GM12872 (cell line): ENCODE measurements around the gene MED27.

ENCODE experiments used
- TF ChIP-seq, protein P1 (sequence below): IDR thresholded peaks from 3 replicates; pipeline ENCODE4 v1.5.1; 2011; ENCODE audit warnings: low read depth, mild to moderate bottlenecking, low read length, moderate library complexity; ENCODE audit not compliant: insufficient read depth

The MED27 gene

DNA sequence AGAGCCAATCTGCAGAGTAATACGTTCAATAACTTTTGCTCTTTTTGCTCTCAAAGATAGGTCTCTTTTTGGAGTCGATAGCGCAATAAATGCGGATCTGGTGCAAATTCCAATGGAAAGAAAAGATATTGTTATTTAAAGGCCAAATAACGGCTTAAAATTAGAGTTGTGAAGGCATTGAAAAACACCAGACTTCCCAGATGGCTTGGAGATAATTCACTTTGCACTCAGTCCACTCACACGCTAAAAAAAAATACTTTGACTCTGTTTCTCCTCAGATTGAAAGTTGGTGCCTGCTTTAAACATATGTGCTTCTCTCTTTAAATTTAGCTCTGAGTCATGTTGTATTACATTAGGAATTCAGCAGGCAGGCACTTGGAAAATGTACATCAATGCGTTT is 19.5 kb upstream of the MED27 start:
- TF ChIP-seq, protein P1, sequence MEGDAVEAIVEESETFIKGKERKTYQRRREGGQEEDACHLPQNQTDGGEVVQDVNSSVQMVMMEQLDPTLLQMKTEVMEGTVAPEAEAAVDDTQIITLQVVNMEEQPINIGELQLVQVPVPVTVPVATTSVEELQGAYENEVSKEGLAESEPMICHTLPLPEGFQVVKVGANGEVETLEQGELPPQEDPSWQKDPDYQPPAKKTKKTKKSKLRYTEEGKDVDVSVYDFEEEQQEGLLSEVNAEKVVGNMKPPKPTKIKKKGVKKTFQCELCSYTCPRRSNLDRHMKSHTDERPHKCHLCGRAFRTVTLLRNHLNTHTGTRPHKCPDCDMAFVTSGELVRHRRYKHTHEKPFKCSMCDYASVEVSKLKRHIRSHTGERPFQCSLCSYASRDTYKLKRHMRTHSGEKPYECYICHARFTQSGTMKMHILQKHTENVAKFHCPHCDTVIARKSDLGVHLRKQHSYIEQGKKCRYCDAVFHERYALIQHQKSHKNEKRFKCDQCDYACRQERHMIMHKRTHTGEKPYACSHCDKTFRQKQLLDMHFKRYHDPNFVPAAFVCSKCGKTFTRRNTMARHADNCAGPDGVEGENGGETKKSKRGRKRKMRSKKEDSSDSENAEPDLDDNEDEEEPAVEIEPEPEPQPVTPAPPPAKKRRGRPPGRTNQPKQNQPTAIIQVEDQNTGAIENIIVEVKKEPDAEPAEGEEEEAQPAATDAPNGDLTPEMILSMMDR, result no peak

DNA sequence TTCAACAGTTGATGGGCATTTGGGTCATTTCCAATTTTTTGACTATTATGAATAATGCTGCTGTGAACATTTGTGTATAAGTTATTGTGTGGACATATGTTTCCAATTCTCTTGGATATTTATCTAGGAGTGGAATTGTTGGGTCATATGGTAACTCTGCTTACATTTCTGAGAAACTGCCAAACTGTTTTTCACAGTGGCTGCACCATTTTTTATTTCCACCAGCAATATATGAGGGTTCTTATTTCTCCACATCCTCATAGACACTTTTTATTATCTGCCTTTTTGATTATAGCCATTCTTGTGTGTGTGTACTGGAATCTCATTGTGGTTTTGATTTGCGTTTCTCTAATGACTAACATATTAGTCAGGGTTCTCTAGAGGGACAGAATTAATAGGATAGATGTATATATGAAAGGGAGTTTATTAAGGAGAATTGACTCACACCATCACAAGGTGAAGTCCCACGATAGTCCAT is 14.7 kb upstream of the MED27 start:
- TF ChIP-seq, protein P1, result no peak

DNA sequence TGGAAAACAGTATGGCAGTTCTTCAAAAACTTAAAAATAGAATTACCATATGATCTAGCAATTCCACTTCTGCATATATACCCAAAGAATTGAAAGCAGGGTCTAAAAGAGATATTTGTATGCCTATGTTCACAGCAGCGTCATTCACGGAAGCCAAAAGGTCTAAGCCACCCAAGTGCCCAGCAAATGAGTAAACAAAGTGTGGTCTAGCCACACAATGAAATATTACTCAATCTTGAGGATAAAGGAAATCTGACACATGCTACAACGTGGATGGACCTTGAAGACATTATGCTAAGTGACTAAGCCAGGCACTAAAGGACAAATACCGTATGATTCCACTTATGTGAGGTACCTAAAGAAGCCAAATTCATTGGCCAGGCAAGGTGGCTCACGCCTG is 11.1 kb upstream of the MED27 start:
- TF ChIP-seq, protein P1, result no peak

DNA sequence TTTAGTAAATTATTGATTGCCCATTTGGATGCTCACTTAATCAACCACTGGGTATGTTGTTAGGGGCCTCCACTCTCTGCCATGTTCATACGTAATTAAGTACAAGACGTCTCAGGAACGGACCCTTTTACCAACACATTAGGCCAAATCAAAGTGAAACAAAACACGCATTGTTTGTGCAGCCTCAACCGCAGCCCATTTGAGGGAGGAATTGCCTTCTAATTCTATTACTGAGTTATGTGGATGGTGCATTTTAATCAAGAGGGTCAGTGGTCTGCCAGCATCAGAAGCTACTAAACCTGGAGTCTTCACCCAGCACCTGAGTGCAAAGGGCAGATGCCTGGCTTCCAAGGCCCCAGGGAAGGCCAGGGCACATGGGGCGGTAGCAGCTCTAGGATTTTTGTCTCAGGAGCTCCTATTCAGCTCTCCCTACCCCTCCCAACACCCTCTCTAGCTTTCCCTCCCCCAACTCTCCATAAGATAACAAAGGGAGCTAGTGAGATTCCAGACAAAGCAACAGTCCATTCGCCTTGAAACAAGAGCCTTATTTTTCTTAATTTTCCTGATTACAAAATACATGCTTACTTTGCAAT is 7.9 kb upstream of the MED27 start:
- TF ChIP-seq, protein P1, result no peak

DNA sequence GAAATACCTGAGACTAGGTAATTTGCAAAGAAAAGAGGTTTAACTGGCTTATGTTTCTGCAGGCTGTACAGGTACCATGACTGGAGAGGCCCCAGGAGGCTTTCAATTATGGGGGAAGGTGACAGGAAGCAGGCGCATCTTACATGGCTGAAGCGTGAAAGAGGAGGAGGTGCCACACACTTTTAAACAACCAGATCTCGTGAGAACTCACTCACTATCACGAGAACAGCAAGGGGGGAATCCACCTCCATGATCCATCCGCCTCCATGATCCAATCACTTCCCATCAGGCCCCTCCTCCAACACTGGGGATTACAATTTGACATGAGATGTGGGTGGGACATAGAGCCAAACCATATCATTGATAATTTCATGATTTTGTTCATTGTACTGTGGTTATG is 2.5 kb upstream of the MED27 start:
- TF ChIP-seq, protein P1, result no peak

DNA sequence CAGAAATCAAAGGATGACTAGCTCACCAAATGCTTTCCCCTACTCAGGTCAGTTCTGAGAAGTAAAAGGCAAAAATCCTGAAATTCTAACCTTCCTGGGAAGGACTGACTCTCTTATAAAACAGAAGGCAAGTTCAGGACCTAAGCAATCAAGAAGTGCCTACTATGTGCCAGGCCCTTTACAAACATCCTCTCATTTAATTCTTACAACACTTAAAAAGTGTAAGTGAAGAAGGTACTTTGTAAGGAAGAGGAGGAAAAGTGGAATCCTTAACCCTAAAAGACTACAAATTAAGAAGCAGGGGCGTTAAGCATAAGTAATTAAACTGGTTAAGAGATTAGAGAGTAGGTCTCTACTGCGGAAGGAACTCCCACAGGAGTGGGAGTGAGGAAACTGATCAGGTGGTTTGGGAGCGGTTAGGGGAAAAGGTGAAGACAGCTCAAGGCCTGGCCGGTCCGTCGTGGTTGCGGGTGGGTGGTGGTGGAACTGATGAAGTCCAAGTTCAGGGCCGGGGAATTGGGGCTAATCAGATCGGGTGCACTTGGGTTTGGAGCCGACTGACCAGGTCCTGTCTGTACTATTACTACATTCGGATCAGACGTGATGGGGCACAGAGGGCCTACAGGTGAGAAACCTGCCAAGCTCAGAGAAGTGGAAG is 839 bp downstream of the MED27 start:
- TF ChIP-seq, protein P1, result no peak

DNA sequence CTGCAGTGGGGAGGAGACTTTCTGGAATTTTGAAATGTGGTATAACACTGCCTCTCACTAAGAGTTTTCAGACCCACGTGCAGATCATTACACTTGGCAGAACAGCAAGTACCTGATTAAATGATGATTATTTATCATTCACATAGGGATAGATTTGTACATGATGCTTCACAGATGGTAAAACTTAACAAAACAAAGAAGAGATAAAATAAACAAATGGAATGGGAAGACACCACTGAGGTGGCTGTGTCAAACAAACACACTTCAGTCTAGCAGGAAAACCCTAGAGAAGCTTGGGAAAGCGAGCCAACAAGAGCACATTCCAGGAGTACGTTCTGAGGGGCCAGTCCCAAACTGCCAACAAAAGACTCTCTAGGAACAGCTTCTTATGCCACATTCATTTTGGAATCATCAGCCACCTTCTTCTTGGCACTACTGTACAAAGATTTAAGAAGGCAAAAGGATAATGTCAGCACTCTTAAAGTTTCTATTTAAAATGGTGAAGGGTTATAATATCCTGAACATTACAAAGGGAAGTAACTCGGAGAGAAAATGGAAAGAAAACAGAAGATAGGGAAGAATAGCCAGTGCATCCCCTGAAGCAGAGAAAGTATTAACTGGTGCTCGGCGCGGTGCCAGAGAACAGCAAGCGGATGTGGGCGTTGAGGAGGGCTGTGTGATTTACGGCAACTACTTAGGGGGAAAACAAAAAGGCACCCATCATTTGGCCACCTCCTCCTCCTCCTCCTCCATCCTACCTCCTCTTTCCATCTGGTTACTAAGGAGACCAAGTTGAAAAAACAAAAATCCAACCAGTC is 1.6 kb downstream of the MED27 start:
- TF ChIP-seq, protein P1, result no peak
